ENCODE data around the gene FUNDC1.
A peak's percentile ranks its signal among the peaks of the same experiment; 100 is the strongest.

- TF ChIP-seq, protein P1, sequence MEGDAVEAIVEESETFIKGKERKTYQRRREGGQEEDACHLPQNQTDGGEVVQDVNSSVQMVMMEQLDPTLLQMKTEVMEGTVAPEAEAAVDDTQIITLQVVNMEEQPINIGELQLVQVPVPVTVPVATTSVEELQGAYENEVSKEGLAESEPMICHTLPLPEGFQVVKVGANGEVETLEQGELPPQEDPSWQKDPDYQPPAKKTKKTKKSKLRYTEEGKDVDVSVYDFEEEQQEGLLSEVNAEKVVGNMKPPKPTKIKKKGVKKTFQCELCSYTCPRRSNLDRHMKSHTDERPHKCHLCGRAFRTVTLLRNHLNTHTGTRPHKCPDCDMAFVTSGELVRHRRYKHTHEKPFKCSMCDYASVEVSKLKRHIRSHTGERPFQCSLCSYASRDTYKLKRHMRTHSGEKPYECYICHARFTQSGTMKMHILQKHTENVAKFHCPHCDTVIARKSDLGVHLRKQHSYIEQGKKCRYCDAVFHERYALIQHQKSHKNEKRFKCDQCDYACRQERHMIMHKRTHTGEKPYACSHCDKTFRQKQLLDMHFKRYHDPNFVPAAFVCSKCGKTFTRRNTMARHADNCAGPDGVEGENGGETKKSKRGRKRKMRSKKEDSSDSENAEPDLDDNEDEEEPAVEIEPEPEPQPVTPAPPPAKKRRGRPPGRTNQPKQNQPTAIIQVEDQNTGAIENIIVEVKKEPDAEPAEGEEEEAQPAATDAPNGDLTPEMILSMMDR (IDR thresholded peaks at IDR 0.05): peak in 1 of 3 experiments; percentile 22
- TF ChIP-seq POLR2A (IDR thresholded peaks at IDR 0.05): no peak
Measured at GRCh38 chrX:44542567-44543325, at the start of gene FUNDC1.
